GM19455 (cell line): ENCODE results near the gene CEP290.
"Not testable (repeated sequence)": the region's sequence is repeated elsewhere in the genome, so short reads cannot be mapped to it uniquely, and the experiment has no call there.

Experiments used
- ATAC-seq: cut with Tn5 transposase; IDR thresholded peaks from one replicate; pipeline ENCODE4 v1.9.1; 2021; ENCODE audit not compliant: unreplicated experiment

The CEP290 gene

GRCh38 chr12:88057994-88058718, 83.7 kb downstream of the CEP290 start:
- no peak for ATAC-seq

- ATAC-seq: no peak
These were observed 85.3 kb downstream of the CEP290 start for GRCh38 chr12:88056571-88056970.

- ATAC-seq: peak; percentile 57
These were observed 89.2 kb downstream of the CEP290 start for GRCh38 chr12:88052686-88053085.

- no peak for ATAC-seq
These were observed 97.9 kb downstream of the CEP290 start for GRCh38 chr12:88044035-88044434.

GRCh38 chr12:88037770-88038169, 104.1 kb downstream of the CEP290 start:
- no peak for ATAC-seq

GRCh38 chr12:88036353-88036965, 105.4 kb downstream of the CEP290 start:
- ATAC-seq: no peak

GRCh38 chr12:88035907-88036289, 106.0 kb downstream of the CEP290 start:
- peak; percentile 10 for ATAC-seq

GRCh38 chr12:88035271-88035906, 106.5 kb downstream of the CEP290 start:
- ATAC-seq: peak; percentile 100

- ATAC-seq: not testable (repeated sequence)
These were observed 110.7 kb downstream of the CEP290 start for GRCh38 chr12:88031161-88031560.

- no peak for ATAC-seq
These were observed 112.7 kb downstream of the CEP290 start, which contains the start of gene C12orf50 for GRCh38 chr12:88029093-88029665. C12orf50 (minus strand) TSS chr12:88029401; CDS start chr12:88026962, 2,439 bp downstream.

GRCh38 chr12:88026196-88026595, 115.7 kb downstream of the CEP290 start:
- no peak for ATAC-seq

- ATAC-seq: no peak
These were observed 123.9 kb downstream of the CEP290 start for GRCh38 chr12:88017964-88018363.

GRCh38 chr12:88015825-88016224, 126.1 kb downstream of the CEP290 start:
- ATAC-seq: no peak

GRCh38 chr12:88011755-88012154, 130.1 kb downstream of the CEP290 start:
- no peak for ATAC-seq

GRCh38 chr12:88006351-88006750, 135.5 kb downstream of the CEP290 start:
- ATAC-seq: no peak

GRCh38 chr12:88001327-88001726, 140.6 kb downstream of the CEP290 start:
- no peak for ATAC-seq
